Sigmoid colon (tissue), 7 donors: Measurements from ENCODE around the gene TECPR2. TPM values are rescaled to one million over a fixed set of nuclear protein-coding genes. Genes with fewer than 3 reads are reported as not detected.

ENCODE experiments used
- DNase-seq: peaks from one replicate; pipeline ENCODE4 v3.0.0-alpha.2; 2019
- H3K27ac ChIP-seq, 4 donors: fragments of 200-600 bp; sonication (generic); one replicate each; pipeline ENCODE4 v1.5.1; 2016 to 2019; ENCODE audit warnings: mild to moderate bottlenecking in 1 of 4
- H3K27me3 ChIP-seq, 3 donors: fragments of 200-600 bp; sonication (generic); one replicate each; pipeline ENCODE4 v1.5.1; 2019; ENCODE audit warnings: mild to moderate bottlenecking in 1 of 3
- H3K36me3 ChIP-seq, 4 donors: fragments of 200-600 bp; sonication (generic); one replicate each; pipeline ENCODE4 v1.5.1; 2016 to 2019
- H3K4me1 ChIP-seq, 4 donors: fragments of 200-600 bp; sonication (generic); one replicate each; pipeline ENCODE4 v1.5.1; 2017 to 2019
- H3K4me3 ChIP-seq, 4 donors: fragments of 200-600 bp; sonication (generic); one replicate each; pipeline ENCODE4 v1.5.1; 2017 to 2019; ENCODE audit warnings: mild to moderate bottlenecking in 2 of 4, moderate library complexity in 1 of 4
- H3K9me3 ChIP-seq, 4 donors: fragments of 200-600 bp in 3 of 4; sonication (generic) in 3 of 4; one replicate each; pipeline versions ENCODE4 v1.5.1 to v1.6.1; 2013 to 2019
- EP300 ChIP-seq, 4 donors: sonication (generic); formaldehyde crosslinking; IDR thresholded peaks; one replicate each; pipeline ENCODE4 v1.6.1; 2017; ENCODE audit warnings: antibody characterized with exemption in 4 of 4
- POLR2A ChIP-seq, 2 donors: fragments of 450-650 bp; IDR thresholded peaks; one replicate each; pipeline ENCODE4 v1.6.1; 2016; ENCODE audit warnings: antibody characterized with exemption in 2 of 2, mild to moderate bottlenecking in 2 of 2, moderate library complexity in 2 of 2
- POLR2AphosphoS5 ChIP-seq, 4 donors: sonication (generic); formaldehyde crosslinking; IDR thresholded peaks; one replicate each; pipeline ENCODE4 v1.6.1; 2017; ENCODE audit warnings: antibody characterized with exemption in 4 of 4
- WGBS, 2 donors: extraction: QIAGEN DNeasy Blood & Tissue Kit; methylation state at CpG; one replicate each; pipeline ENCODE4 v1.1.7; 2013; 5-methylcytosine and 5-hydroxymethylcytosine counted together
- intact Hi-C: fragments of 100-400 bp; cut with DNase I; formaldehyde crosslinking; loops from one replicate; pipeline ENCODE4 v1.15.1; 2023
- polyA plus RNA-seq, 3 donors: library from polyadenylated mRNA; stranded (reverse); fragments of 200-250 nt; gene quantifications; one replicate each; pipeline ENCODE4 v1.2.3, GENCODE V29; 2013
- total RNA-seq, 4 donors: library from RNA; depleted of rRNA; stranded (reverse); fragments of >200 nt; gene quantifications; one replicate each; pipeline ENCODE4 v1.1.0, GENCODE V29; 2016
- TF ChIP-seq, protein P1 (sequence below), 4 experiments: fragments of 450-650 bp in 3 of 4; fragments of 200-600 bp in 1 of 4; IDR thresholded peaks; one replicate each; pipeline ENCODE4 v1.5.1; 2016 to 2019; ENCODE audit warnings: antibody characterized with exemption in 4 of 4, mild to moderate bottlenecking in 3 of 4, moderate library complexity in 2 of 4
- donor health status: healthy with polysubstance abuse.
- donor health status: Bipolar disorder and iron deficiency.
- donor health status: healthy.

Gene TECPR2
- total and polyA plus RNA-seq, 7 donors, result 2.1 to 51.0 (median 15.3) TPM

DNA sequence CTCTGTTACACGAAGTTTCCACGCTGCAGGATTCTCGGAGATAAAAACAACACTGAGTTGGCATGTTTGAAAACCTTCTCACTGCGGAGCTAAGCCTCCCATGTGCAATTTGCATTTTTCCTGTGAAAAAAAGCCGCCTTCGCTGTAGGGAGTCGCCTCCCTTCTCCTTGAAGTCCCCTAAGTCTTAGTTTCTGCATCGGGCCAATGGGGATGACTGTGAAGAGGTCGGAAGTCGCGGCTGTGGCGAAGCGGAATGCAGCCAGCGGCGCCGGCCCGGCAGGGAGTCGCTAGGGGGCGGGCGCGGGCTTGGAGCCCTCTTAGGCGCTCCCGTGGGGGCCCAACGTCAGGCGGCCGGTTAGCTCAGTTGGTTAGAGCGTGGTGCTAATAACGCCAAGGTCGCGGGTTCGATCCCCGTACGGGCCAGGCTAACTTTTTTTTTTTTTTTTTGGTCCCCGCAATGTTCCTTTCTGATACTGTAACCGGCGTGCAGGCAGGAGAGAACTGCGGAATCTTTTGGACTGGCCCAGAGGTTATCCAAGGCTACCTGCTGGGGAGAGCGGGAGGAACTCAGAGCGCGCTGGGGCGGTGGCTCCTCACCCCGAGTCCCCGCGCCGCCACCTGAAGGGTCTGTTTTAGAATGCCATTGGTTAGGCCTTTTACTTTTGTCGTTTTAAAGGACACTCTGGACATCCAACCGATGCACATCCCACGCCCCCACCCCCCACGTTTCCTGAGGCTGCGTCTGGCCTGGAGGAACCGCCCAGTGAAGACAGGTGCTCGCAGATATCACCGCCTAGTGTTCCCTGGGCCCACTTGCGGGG is 45.8 kb upstream of the TECPR2 start:
- peaks cover 0 to 51% (median 42%) of the 10 kb centered on the region in 4 donors for H3K4me1 ChIP-seq
- H3K27me3 ChIP-seq, result no peaks in the 10 kb centered on the region
- peak; percentile 97 for DNase-seq
- peak overlapping the region; percentile 38 to 55 (median 48) for H3K4me3 ChIP-seq
- H3K36me3 ChIP-seq, result no peaks in the 10 kb centered on the region
- H3K9me3 ChIP-seq, result no peaks in the 10 kb centered on the region
- WGBS, 2 donors, result 1 to 2% methylated on average over 54 of the region's 54 CpGs
- peak overlapping the region; percentile 87 to 96 (median 96) for H3K27ac ChIP-seq
- TF ChIP-seq, protein P1, sequence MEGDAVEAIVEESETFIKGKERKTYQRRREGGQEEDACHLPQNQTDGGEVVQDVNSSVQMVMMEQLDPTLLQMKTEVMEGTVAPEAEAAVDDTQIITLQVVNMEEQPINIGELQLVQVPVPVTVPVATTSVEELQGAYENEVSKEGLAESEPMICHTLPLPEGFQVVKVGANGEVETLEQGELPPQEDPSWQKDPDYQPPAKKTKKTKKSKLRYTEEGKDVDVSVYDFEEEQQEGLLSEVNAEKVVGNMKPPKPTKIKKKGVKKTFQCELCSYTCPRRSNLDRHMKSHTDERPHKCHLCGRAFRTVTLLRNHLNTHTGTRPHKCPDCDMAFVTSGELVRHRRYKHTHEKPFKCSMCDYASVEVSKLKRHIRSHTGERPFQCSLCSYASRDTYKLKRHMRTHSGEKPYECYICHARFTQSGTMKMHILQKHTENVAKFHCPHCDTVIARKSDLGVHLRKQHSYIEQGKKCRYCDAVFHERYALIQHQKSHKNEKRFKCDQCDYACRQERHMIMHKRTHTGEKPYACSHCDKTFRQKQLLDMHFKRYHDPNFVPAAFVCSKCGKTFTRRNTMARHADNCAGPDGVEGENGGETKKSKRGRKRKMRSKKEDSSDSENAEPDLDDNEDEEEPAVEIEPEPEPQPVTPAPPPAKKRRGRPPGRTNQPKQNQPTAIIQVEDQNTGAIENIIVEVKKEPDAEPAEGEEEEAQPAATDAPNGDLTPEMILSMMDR (IDR thresholded peaks at IDR 0.05), result peak; percentile 74 to 88 (median 78)
- TF ChIP-seq POLR2A (IDR thresholded peaks at IDR 0.05) (no peak), EP300 (IDR thresholded peaks at IDR 0.05) (no peak), POLR2AphosphoS5 (IDR thresholded peaks at IDR 0.05) (peak in 2 of 4 donors; percentile 31 to 49)
- intact Hi-C loops, result loop anchor here (2.0 to 10.0 kb wide), 3 partner anchors 175 to 352 kb away; partner anchors contain the start of genes DYNC1H1 and HSP90AA1

DNA sequence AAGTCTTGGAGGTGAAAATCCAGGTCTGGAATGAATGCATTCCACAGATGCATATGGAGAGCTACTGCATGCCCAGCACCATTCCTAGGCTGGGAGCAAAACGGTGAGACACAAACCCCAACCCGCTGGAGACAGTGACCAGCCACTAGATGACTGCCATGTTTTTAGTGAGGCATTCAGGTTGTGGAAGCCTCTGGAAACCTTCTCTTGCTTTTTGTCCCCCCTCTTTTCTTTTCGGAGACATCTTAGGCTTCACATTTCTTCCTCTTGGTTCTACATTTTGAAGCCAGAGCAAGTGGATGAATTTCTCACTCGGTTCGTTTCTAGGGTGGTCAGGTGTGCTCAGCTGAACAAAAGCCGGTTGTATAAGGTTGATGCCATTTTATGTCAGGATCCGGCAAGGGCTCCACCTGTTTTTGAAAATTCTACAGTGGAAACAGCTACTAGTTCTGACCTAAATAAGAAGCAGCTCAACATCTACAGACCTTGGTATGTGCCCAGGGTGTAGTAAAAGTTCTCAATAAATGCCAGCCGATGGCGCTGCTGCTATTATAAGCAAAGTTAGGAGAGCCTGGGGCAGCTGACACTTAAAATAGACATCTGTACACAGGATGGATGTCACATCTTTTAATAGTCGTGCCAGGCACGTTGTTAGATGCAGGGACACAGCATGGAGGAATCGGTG is 45.0 kb upstream of the TECPR2 start:
- DNase-seq, result peak; percentile 57
- Histone ChIP-seq H3K4me1 (peaks cover 0 to 51% (median 42%) of the 10 kb centered on the region in 4 donors), H3K27ac (peak overlapping the region; percentile 87 to 96 (median 96)), H3K36me3 (no peaks in the 10 kb centered on the region), H3K9me3 (no peaks in the 10 kb centered on the region), H3K27me3 (no peaks in the 10 kb centered on the region), H3K4me3 (peak overlapping the region; percentile 38 to 55 (median 48))
- intact Hi-C loops, result loop anchor here (2.0 to 10.0 kb wide), 3 partner anchors 175 to 353 kb away; partner anchors contain the start of genes DYNC1H1 and HSP90AA1
- TF ChIP-seq POLR2A (IDR thresholded peaks at IDR 0.05), result no peak
- 14 to 48% methylated on average over 12 of the region's 12 CpGs for WGBS, 2 donors

DNA sequence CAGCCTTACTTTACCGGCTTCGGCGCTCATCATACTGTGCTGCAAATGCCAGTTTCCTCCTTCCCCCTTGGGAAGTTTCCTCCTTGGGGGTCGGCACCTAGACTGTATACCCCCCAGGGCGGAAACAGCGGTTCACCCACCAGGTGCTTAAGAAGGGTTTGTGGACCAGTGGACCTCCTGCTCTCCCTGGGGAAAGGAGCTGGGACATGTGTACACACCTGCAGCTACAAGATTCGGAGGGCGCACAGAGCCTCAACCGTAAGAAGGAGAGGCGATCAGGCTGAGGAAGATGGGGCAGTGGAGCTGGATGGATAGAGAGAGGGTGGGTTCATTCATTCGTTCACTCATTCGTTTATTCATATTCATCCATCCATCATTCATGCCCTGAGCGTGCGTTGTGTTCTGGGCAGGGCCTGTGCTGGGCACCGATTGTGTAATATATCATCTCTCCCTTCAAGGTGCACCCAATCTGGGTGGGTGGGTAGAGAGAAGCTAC is 43.9 kb upstream of the TECPR2 start:
- intact Hi-C loops, result loop anchor here (5.0 to 10.0 kb wide), 2 partner anchors 177 to 354 kb away; partner anchors contain the start of gene DYNC1H1
- no peaks in the 10 kb centered on the region for H3K36me3 ChIP-seq
- H3K4me3 ChIP-seq, result peak overlapping the region; percentile 60 to 86 (median 82)
- H3K9me3 ChIP-seq, result no peaks in the 10 kb centered on the region
- no peaks in the 10 kb centered on the region for H3K27me3 ChIP-seq
- peak overlapping the region; percentile 95 to 97 (median 96) for H3K27ac ChIP-seq
- 56 to 62% methylated on average over 15 of the region's 15 CpGs for WGBS, 2 donors
- peaks cover 0 to 48% (median 39%) of the 10 kb centered on the region in 4 donors for H3K4me1 ChIP-seq
- TF ChIP-seq EP300 (IDR thresholded peaks at IDR 0.05) (no peak), POLR2A (IDR thresholded peaks at IDR 0.05) (no peak), POLR2AphosphoS5 (IDR thresholded peaks at IDR 0.05) (no peak)
- TF ChIP-seq, protein P1 (IDR thresholded peaks at IDR 0.05), result no peak
- DNase-seq, result peak; percentile 67

DNA sequence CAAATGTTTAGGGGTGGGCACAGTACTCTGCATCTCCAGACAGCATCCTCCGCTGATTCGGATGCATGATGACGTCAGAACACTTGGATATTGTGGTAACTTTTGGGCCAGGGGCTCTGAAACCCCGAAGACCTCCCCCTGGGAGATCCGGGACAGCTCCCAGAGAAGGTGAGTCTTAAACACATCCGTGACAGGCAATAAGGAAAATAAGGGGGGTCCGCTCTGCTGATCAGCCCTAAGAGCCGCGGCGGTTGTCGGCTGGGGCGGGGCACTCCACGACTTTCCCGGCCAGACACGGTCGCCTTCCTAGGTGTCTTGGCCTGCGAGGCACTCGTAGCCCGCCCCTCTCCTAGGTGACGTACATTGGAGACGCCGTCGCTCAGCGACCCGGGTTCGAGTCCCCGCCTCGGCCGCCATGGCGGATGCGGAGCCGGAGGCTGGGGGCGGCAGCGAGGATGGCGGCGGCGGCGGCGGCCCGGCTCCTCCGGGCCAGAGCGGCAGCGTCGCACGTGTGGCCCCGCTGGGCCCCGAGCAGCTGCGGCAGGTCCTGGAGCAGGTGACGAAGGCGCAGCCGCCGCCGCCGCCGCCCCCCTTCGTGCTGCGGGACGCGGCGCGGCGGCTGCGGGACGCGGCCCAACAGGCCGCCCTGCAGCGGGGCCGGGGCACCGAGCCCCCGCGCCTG is 43.2 kb upstream of the TECPR2 start, which contains the start of gene ZNF839:
Gene ZNF839 (plus strand): TSS at position 396 of the 682 bp plus-strand sequence. CDS start 20 bp downstream, at position 416.
- H3K4me1 ChIP-seq, result peaks cover 0 to 45% (median 36%) of the 10 kb centered on the region in 4 donors
- H3K36me3 ChIP-seq, result no peaks in the 10 kb centered on the region
- H3K27me3 ChIP-seq, result no peaks in the 10 kb centered on the region
- intact Hi-C loops, result loop anchor here (5.0 to 10.0 kb wide), 3 partner anchors 177 to 355 kb away; partner anchors contain the start of gene DYNC1H1
- WGBS, 2 donors, result 0% methylated on average over 71 of the region's 71 CpGs
- peak within 1 kb of the TSS; percentile 60 to 86 (median 82) for H3K4me3 ChIP-seq
- TF ChIP-seq EP300 (IDR thresholded peaks at IDR 0.05) (peak in 1 of 4 donors; percentile 34), POLR2AphosphoS5 (IDR thresholded peaks at IDR 0.05) (peak; percentile 59 to 81 (median 72)), POLR2A (IDR thresholded peaks at IDR 0.05) (no peak)
- TF ChIP-seq, protein P1 (IDR thresholded peaks at IDR 0.05), result no peak
- DNase-seq, result peak; percentile 97
- peak within 1 kb of the TSS; percentile 95 to 97 (median 96) for H3K27ac ChIP-seq
- H3K9me3 ChIP-seq, result no peaks in the 10 kb centered on the region
